Measurements from ENCODE around the gene IL1RAPL2.

DNA sequence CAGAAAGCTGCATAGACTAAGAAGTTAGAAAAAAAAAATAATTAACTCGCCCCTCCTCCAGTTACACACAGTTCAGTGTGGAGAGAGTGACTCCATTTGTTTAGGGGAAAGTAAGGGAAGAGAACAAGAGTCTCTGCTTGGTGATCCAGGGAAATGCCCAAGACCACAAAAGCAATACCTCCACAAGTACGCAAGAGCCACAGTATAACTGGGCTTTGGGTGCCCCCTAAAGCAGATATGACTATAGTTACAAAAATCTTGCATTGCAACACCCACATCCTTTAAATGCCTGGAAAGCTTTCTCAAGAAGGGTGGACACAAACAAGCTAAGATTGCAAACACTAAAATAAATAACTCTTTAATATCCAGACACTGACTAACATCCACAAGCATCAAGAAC lies 1092.1 kb downstream of the IL1RAPL2 start:
- TF ChIP-seq FOXA1 (IDR thresholded peaks at IDR 0.05) (no peak), FOXM1 (IDR thresholded peaks at IDR 0.05; ENCODE audit: borderline replicate concordance) (no peak), SP1 (IDR thresholded peaks at IDR 0.05) (no peak)
